GM12878 (cell line): Measurements from ENCODE around the gene GCK. TPM values are rescaled to one million over a fixed set of nuclear protein-coding genes. Genes with fewer than 3 reads are reported as not detected.

Experiments used
- ATAC-seq: fragments of 200-7000 bp; cut with Tn5 transposase; 3 replicates; pipeline ENCODE4 v1.9.1; 2020; ENCODE audit warnings: mild to moderate bottlenecking, moderate library complexity
- BruUV-seq: library from RNA; stranded (reverse); fragments of 400-500 nt; replicated peaks from 2 replicates; lab custom pipeline; 2021; lab: Mats Ljungman, UMichigan
- CTCF ChIA-PET: fragments of 300-600 bp; sonication (Branson Sonifier 250); formaldehyde crosslinking; extraction: SDS; loops from one replicate; lab custom pipeline; 2021; ENCODE audit warnings: inconsistent platforms; lab: Yijun Ruan, JAX
- POLR2A ChIA-PET: fragments of 350-600 bp; formaldehyde crosslinking; extraction: SDS; loops from one replicate; lab custom pipeline; 2021; ENCODE audit warnings: inconsistent platforms; lab: Charles Lee
- RAD21 ChIA-PET: fragments of 300-600 bp; sonication (Branson Sonifier 250); formaldehyde crosslinking; loops from one replicate; lab custom pipeline; 2023; ENCODE audit warnings: antibody characterized with exemption; ENCODE audit not compliant: unreplicated experiment; lab: Charles Lee
- SMC1A ChIA-PET: fragments of 300-600 bp; sonication (Branson Sonifier 250); formaldehyde crosslinking; loops from one replicate; lab custom pipeline; 2023; ENCODE audit not compliant: unreplicated experiment, uncharacterized antibody; lab: Charles Lee
- DNase-seq: peaks from one replicate; pipeline ENCODE4 v3.0.0-alpha.2; 2011; ENCODE audit warnings: low read depth, low spot score
- FAIRE-seq: peaks from 3 replicates; lab custom pipeline; 2011; peaks lifted over from hg19 to GRCh38; lab: Jason Lieb, UNC
- H2AFZ ChIP-seq: 2 replicates; pipeline ENCODE4 v1.6.0; 2011; ENCODE audit warnings: low read depth, low read length, control low read depth; ENCODE audit not compliant: control insufficient read depth
- H3K27ac ChIP-seq: 2 replicates; pipeline ENCODE4 v1.5.1; 2011; ENCODE audit warnings: control low read depth; ENCODE audit not compliant: control insufficient read depth, insufficient read depth
- H3K27me3 ChIP-seq, 2 experiments: replicated peaks in 1 of 2; 2 replicates each; pipeline versions ENCODE4 v1.6.0 to v1.6.1; 2011; ENCODE audit warnings: low read length in 1 of 2; ENCODE audit not compliant: control insufficient read depth in 2 of 2, insufficient read depth in 2 of 2
- H3K36me3 ChIP-seq, 2 experiments: 2 replicates each; pipeline ENCODE4 v1.5.1; 2011; ENCODE audit warnings: low read length in 1 of 2; ENCODE audit not compliant: control insufficient read depth in 2 of 2, insufficient read depth in 2 of 2
- H3K4me1 ChIP-seq: 2 replicates; pipeline ENCODE4 v1.6.1; 2011; ENCODE audit warnings: mild to moderate bottlenecking, low read length, moderate library complexity, mixed read lengths; ENCODE audit not compliant: control insufficient read depth, insufficient read depth
- H3K4me2 ChIP-seq: 2 replicates; pipeline ENCODE4 v1.6.0; 2011; ENCODE audit warnings: control low read depth; ENCODE audit not compliant: control insufficient read depth, insufficient read depth
- H3K4me3 ChIP-seq: fragments of 200-600 bp; sonication (generic); 2 replicates; pipeline ENCODE4 v1.5.1; 2016
- H3K79me2 ChIP-seq: 2 replicates; pipeline ENCODE4 v1.6.0; 2011; ENCODE audit warnings: low read length; ENCODE audit not compliant: control insufficient read depth, insufficient read depth
- H3K9ac ChIP-seq: 2 replicates; pipeline ENCODE4 v1.8.0; 2011; ENCODE audit warnings: low read length, control low read depth, mixed read lengths; ENCODE audit not compliant: control insufficient read depth, insufficient read depth
- H3K9me3 ChIP-seq: replicated peaks from 3 replicates; pipeline ENCODE4 v1.5.1; 2011; ENCODE audit warnings: mild to moderate bottlenecking, low read length; ENCODE audit not compliant: control insufficient read depth, insufficient read depth
- H4K20me1 ChIP-seq: 2 replicates; pipeline ENCODE4 v1.6.0; 2011; ENCODE audit not compliant: control insufficient read depth, insufficient read depth
- BACH1 ChIP-seq: fragments of 450-650 bp; IDR thresholded peaks from 2 replicates; pipeline ENCODE4 v1.6.1; 2017; ENCODE audit warnings: mild to moderate bottlenecking, borderline replicate concordance
- BCLAF1 ChIP-seq: fragments of 450-650 bp; IDR thresholded peaks from 2 replicates; pipeline ENCODE4 v1.6.1; 2017; ENCODE audit warnings: antibody characterized with exemption, mild to moderate bottlenecking, moderate library complexity
- NBN ChIP-seq: fragments of 450-650 bp; IDR thresholded peaks from 2 replicates; pipeline ENCODE4 v1.6.1; 2016
- NFIC ChIP-seq: IDR thresholded peaks from 2 replicates; pipeline ENCODE4 v1.6.1; 2012; ENCODE audit warnings: low read depth, mild to moderate bottlenecking, inconsistent platforms, low read length, moderate library complexity
- NFYB ChIP-seq: IDR thresholded peaks from 2 replicates; pipeline ENCODE4 v1.6.1; 2011; ENCODE audit warnings: low read depth, mild to moderate bottlenecking, low read length, improper control_type of control experiment, moderate library complexity; ENCODE audit not compliant: insufficient read depth
- PAX8 ChIP-seq: fragments of 450-650 bp; IDR thresholded peaks from 2 replicates; pipeline ENCODE4 v1.6.1; 2017; ENCODE audit warnings: mild to moderate bottlenecking, moderate library complexity
- RFX5 ChIP-seq: IDR thresholded peaks from 2 replicates; pipeline ENCODE4 v1.6.1; 2011; ENCODE audit warnings: low read depth, low read length, improper control_type of control experiment
- STAT3 ChIP-seq: IDR thresholded peaks from 2 replicates; pipeline ENCODE4 v1.6.1; 2011; ENCODE audit warnings: low read depth, low read length, improper control_type of control experiment
- TCF12 ChIP-seq: IDR thresholded peaks from 2 replicates; pipeline ENCODE4 v1.6.1; 2011; ENCODE audit warnings: low read depth, mild to moderate bottlenecking, low read length
- ZZZ3 ChIP-seq: IDR thresholded peaks from 2 replicates; pipeline ENCODE4 v1.6.1; 2011; ENCODE audit warnings: low read depth; ENCODE audit not compliant: control insufficient read depth, insufficient read length
- WGBS: methylation state at CpG from one replicate; pipeline ENCODE4 v1.1.6; 2016; ENCODE audit warnings: low lambda C conversion rate; ENCODE audit not compliant: insufficient replicate concordance, insufficient coverage; ENCODE audit errors: missing lambda C conversion rate; 5-methylcytosine and 5-hydroxymethylcytosine counted together
- in situ Hi-C: fragments of 300-500 bp; cut with MboI; formaldehyde crosslinking; loops from 9 replicates; pipeline ENCODE4 v1.14.3; 2018; ENCODE audit warnings: mixed read lengths
- intact Hi-C: fragments of 100-400 bp; cut with micrococcal nuclease; formaldehyde crosslinking; loops from one replicate; pipeline ENCODE4 v1.14.2; 2022; ENCODE audit not compliant: unreplicated experiment
- polyA plus RNA-seq, 11 experiments: library from polyadenylated mRNA; depleted of rRNA in 4 of 11; unstranded in 6 of 11; stranded (reverse) in 5 of 11; fragments of >200 nt; fragmentation: Nextera tagmentation in 4 of 11; fragmentation: Illumina TruSeq in 1 of 11; extraction: Ambion mirVana in 4 of 11; extraction: Trizol in 1 of 11; gene quantifications; 1 replicate in 1 of 11; 2 replicates in 10 of 11; pipeline versions ENCODE4 v1.2.1 to v1.2.3, GENCODE V29; 2011 to 2016; ENCODE audit warnings: inconsistent platforms in 2 of 11, missing spikeins in 2 of 11, low read depth in 1 of 11
- total RNA-seq, 4 experiments: library from RNA; depleted of rRNA in 3 of 4; stranded (reverse); fragments of >200 nt in 3 of 4; fragmentation: Illumina TruSeq in 1 of 4; extraction: Trizol in 1 of 4; gene quantifications; 2 replicates each; pipeline versions ENCODE4 v1.2.1 to v1.2.3, GENCODE V29; 2013 to 2021
- TF ChIP-seq, protein P1 (sequence below): fragments of 450-650 bp; IDR thresholded peaks from 2 replicates; pipeline ENCODE4 v1.6.1; 2017; ENCODE audit warnings: borderline replicate concordance
- TF ChIP-seq, protein P2 (sequence below): fragments of 450-650 bp; IDR thresholded peaks from 2 replicates; pipeline ENCODE4 v1.6.1; 2017; ENCODE audit warnings: mild to moderate bottlenecking, moderate library complexity
- TF ChIP-seq, protein P3 (sequence below): fragments of 450-650 bp; IDR thresholded peaks from 2 replicates; pipeline ENCODE4 v1.6.1; 2017; ENCODE audit warnings: mild to moderate bottlenecking, low read depth, inconsistent platforms; ENCODE audit not compliant: poor library complexity, severe bottlenecking

The GCK gene
- total and polyA plus RNA-seq, 10 of the 15 experiments (the other 5 are each of a cell fraction or from before 2014, with no cell fraction given) = 0.06 to 0.16 TPM; not detected in 8

- TF ChIP-seq ZZZ3 (no peak), RFX5 (no peak), BACH1 (no peak), TCF12 (no peak)
- TF ChIP-seq, all 136 proteins: peak for 0
Observed at GRCh38 chr7:44176486-44176885, 12.8 kb downstream of the GCK start (continued).

DNA sequence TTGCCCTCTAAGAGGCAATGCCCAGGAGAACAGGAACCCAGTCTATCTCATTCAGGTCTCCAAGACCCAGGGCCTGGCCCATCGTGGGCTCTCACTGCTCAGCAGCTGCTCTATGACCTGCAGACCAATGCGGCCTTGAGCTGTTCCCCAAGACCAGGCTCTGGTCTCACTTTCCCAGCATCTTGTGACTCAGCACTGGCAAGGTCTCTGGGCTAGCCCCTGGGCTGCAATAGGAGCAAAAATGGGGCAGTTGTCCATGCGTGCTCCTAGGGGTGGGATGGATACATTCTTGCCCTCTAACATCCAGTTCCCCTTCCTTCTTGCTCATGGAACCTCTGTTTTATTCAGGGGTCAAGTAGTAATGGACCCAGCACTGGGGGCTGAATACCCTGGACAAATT is 13.5 kb downstream of the GCK start:
- H3K79me2 ChIP-seq = no peaks in the 10 kb centered on the region
- DNase-seq (no peak), FAIRE-seq (no peak), ATAC-seq (no peak)
- no peak overlapping the region for H3K4me3 ChIP-seq
- H3K9ac ChIP-seq = no peak overlapping the region
- BruUV-seq = no TSS peak
- H3K4me2 ChIP-seq = no peak overlapping the region
- no peaks in the 10 kb centered on the region for H3K4me1 ChIP-seq
- H2AFZ ChIP-seq = no peak overlapping the region
- H3K9me3 ChIP-seq = no peaks in the 10 kb centered on the region
- ChIA-PET CTCF (interaction anchor here (1.6 kb wide), 1 partner anchor 65 kb away, joined by 3 read pairs; no protein-coding TSS in a partner anchor), SMC1A (interaction anchor here (0.9 kb wide), 1 partner anchor 53 kb away, joined by 3 read pairs; the partner anchor contains the start of gene POLD2), POLR2A (no interaction called here), RAD21 (no interaction called here)
- intact Hi-C loops (no loop called here), in situ Hi-C loops (no loop called here)
- H3K27me3 ChIP-seq = peaks cover 0 to 2% of the 10 kb centered on the region in 2 experiments; a peak in 2 of 4 replicates
- H4K20me1 ChIP-seq = no peaks in the 10 kb centered on the region
- WGBS = 26% methylated on average over 3 of the region's 3 CpGs
- no peak overlapping the region for H3K27ac ChIP-seq
- no peaks in the 10 kb centered on the region for H3K36me3 ChIP-seq
- TF ChIP-seq PAX8 (no peak), STAT3 (no peak), NFYB (no peak), NBN (no peak), NFIC (no peak), BCLAF1 (no peak)
- TF ChIP-seq, protein P1, sequence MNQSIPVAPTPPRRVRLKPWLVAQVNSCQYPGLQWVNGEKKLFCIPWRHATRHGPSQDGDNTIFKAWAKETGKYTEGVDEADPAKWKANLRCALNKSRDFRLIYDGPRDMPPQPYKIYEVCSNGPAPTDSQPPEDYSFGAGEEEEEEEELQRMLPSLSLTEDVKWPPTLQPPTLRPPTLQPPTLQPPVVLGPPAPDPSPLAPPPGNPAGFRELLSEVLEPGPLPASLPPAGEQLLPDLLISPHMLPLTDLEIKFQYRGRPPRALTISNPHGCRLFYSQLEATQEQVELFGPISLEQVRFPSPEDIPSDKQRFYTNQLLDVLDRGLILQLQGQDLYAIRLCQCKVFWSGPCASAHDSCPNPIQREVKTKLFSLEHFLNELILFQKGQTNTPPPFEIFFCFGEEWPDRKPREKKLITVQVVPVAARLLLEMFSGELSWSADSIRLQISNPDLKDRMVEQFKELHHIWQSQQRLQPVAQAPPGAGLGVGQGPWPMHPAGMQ = no peak
- TF ChIP-seq, protein P2, sequence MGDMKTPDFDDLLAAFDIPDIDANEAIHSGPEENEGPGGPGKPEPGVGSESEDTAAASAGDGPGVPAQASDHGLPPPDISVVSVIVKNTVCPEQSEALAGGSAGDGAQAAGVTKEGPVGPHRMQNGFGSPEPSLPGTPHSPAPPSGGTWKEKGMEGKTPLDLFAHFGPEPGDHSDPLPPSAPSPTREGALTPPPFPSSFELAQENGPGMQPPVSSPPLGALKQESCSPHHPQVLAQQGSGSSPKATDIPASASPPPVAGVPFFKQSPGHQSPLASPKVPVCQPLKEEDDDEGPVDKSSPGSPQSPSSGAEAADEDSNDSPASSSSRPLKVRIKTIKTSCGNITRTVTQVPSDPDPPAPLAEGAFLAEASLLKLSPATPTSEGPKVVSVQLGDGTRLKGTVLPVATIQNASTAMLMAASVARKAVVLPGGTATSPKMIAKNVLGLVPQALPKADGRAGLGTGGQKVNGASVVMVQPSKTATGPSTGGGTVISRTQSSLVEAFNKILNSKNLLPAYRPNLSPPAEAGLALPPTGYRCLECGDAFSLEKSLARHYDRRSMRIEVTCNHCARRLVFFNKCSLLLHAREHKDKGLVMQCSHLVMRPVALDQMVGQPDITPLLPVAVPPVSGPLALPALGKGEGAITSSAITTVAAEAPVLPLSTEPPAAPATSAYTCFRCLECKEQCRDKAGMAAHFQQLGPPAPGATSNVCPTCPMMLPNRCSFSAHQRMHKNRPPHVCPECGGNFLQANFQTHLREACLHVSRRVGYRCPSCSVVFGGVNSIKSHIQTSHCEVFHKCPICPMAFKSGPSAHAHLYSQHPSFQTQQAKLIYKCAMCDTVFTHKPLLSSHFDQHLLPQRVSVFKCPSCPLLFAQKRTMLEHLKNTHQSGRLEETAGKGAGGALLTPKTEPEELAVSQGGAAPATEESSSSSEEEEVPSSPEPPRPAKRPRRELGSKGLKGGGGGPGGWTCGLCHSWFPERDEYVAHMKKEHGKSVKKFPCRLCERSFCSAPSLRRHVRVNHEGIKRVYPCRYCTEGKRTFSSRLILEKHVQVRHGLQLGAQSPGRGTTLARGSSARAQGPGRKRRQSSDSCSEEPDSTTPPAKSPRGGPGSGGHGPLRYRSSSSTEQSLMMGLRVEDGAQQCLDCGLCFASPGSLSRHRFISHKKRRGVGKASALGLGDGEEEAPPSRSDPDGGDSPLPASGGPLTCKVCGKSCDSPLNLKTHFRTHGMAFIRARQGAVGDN = no peak
- TF ChIP-seq, protein P3, sequence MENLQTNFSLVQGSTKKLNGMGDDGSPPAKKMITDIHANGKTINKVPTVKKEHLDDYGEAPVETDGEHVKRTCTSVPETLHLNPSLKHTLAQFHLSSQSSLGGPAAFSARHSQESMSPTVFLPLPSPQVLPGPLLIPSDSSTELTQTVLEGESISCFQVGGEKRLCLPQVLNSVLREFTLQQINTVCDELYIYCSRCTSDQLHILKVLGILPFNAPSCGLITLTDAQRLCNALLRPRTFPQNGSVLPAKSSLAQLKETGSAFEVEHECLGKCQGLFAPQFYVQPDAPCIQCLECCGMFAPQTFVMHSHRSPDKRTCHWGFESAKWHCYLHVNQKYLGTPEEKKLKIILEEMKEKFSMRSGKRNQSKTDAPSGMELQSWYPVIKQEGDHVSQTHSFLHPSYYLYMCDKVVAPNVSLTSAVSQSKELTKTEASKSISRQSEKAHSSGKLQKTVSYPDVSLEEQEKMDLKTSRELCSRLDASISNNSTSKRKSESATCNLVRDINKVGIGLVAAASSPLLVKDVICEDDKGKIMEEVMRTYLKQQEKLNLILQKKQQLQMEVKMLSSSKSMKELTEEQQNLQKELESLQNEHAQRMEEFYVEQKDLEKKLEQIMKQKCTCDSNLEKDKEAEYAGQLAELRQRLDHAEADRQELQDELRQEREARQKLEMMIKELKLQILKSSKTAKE = no peak
